Measurements from ENCODE around the gene A2M.

- TF ChIP-seq CTCF (conservative IDR thresholded peaks at IDR 0.05) (no peak), EZH2 (IDR thresholded peaks at IDR 0.05; ENCODE audit: low read depth) (no peak)
Measured at GRCh38 chr12:9123781-9124382, 8.2 kb upstream of the A2M start.

Measured in PC-9 (cell line).